ENCODE results near the gene RER1.

The RER1 gene

GRCh38 chr1:2443277-2444137 lies 51.9 kb downstream of the RER1 start:
- no peak overlapping the region for H3K4me3 Mint-ChIP-seq
- H3K27ac Mint-ChIP-seq, result no peak overlapping the region

GRCh38 chr1:2444138-2444591 lies 52.5 kb downstream of the RER1 start:
- Mint-ChIP-seq H3K4me3 (no peak overlapping the region), H3K27me3 (ENCODE audit: low read depth, poor library complexity) (peaks cover 72% of the 10 kb centered on the region), H3K9me3 (no peaks in the 10 kb centered on the region), H3K27ac (no peak overlapping the region), H3K4me1 (peaks cover 19% of the 10 kb centered on the region), H3K36me3 (ENCODE audit: low read depth) (no peaks in the 10 kb centered on the region)
- TF ChIP-seq CTCF (IDR thresholded peaks at IDR 0.05), result no peak
- no peak for DNase-seq

More at GRCh38 chr1:2443277-2444137, 51.9 kb downstream of the RER1 start:
- Mint-ChIP-seq H3K4me1 (peaks cover 18% of the 10 kb centered on the region), H3K9me3 (no peaks in the 10 kb centered on the region), H3K27me3 (ENCODE audit: low read depth, poor library complexity) (peaks cover 70% of the 10 kb centered on the region), H3K36me3 (ENCODE audit: low read depth) (no peaks in the 10 kb centered on the region)
- peak; percentile 70 for DNase-seq
- TF ChIP-seq CTCF (IDR thresholded peaks at IDR 0.05), result no peak

GRCh38 chr1:2445162-2445822 lies 53.7 kb downstream of the RER1 start:
- peaks cover 74% of the 10 kb centered on the region for H3K27me3 Mint-ChIP-seq (ENCODE audit: low read depth, poor library complexity)
- H3K9me3 Mint-ChIP-seq, result no peaks in the 10 kb centered on the region
- H3K36me3 Mint-ChIP-seq (ENCODE audit: low read depth), result no peaks in the 10 kb centered on the region
- no peak overlapping the region for H3K27ac Mint-ChIP-seq
- DNase-seq, result no peak
- H3K4me3 Mint-ChIP-seq, result no peak overlapping the region
- H3K4me1 Mint-ChIP-seq, result peaks cover 19% of the 10 kb centered on the region
- TF ChIP-seq CTCF (IDR thresholded peaks at IDR 0.05), result no peak

GRCh38 chr1:2445823-2446215 lies 54.2 kb downstream of the RER1 start:
- peaks cover 71% of the 10 kb centered on the region for H3K27me3 Mint-ChIP-seq (ENCODE audit: low read depth, poor library complexity)
- DNase-seq, result no peak
- H3K9me3 Mint-ChIP-seq, result no peaks in the 10 kb centered on the region
- no peak overlapping the region for H3K4me3 Mint-ChIP-seq
- H3K27ac Mint-ChIP-seq, result no peak overlapping the region
- peaks cover 19% of the 10 kb centered on the region for H3K4me1 Mint-ChIP-seq
- no peak for TF ChIP-seq CTCF (IDR thresholded peaks at IDR 0.05)
- H3K36me3 Mint-ChIP-seq (ENCODE audit: low read depth), result no peaks in the 10 kb centered on the region

- no peaks in the 10 kb centered on the region for H3K9me3 Mint-ChIP-seq
- no peak for DNase-seq
- H3K4me1 Mint-ChIP-seq, result peaks cover 19% of the 10 kb centered on the region
- peaks cover 65% of the 10 kb centered on the region for H3K27me3 Mint-ChIP-seq (ENCODE audit: low read depth, poor library complexity)
- no peaks in the 10 kb centered on the region for H3K36me3 Mint-ChIP-seq (ENCODE audit: low read depth)
- no peak overlapping the region for H3K27ac Mint-ChIP-seq
- no peak overlapping the region for H3K4me3 Mint-ChIP-seq
- TF ChIP-seq CTCF (IDR thresholded peaks at IDR 0.05), result no peak
Observed at GRCh38 chr1:2446394-2446793, 54.8 kb downstream of the RER1 start.
